NK-92 treated with Interleukin-12 subunit alpha and Interleukin-12 subunit beta, amount 100 ng/mL, for 24 hours (cell line): Measurements from ENCODE around the gene MIX23.

Source experiments
- DNase-seq: peaks from one replicate; lab custom pipeline; 2025; lab: John Stamatoyannopoulos, UW

The MIX23 gene

GRCh38 chr3:122351612-122352011 is 31.4 kb downstream of the MIX23 start:
- DNase-seq, result no peak

- DNase-seq, result no peak
These were observed 32.1 kb downstream of the MIX23 start for GRCh38 chr3:122350814-122351418.

- no peak for DNase-seq
These were observed 33.9 kb downstream of the MIX23 start for GRCh38 chr3:122349171-122349570.

DNA sequence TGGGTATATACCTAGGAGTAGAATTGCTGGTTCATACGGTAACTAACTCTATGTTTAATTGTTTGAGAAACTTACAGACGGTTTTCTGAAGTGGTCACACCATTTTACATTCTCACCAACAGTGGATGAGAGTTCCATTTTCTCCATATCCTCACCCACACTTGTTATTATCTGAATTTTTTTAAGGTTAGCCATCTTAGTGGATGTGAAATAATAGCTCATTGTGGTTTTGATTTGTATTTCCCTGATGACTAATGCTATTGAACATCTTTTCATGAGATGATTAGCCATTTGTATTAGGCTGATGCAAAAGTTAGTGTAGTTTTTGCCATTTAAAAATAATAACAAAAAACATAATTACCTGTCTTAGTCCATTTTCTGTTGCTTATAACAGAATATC is 39.4 kb downstream of the MIX23 start:
- DNase-seq, result no peak

- DNase-seq, result no peak
These were observed 40.2 kb downstream of the MIX23 start for GRCh38 chr3:122342803-122343202.

GRCh38 chr3:122332551-122332950 is 50.5 kb downstream of the MIX23 start:
- no peak for DNase-seq

DNA sequence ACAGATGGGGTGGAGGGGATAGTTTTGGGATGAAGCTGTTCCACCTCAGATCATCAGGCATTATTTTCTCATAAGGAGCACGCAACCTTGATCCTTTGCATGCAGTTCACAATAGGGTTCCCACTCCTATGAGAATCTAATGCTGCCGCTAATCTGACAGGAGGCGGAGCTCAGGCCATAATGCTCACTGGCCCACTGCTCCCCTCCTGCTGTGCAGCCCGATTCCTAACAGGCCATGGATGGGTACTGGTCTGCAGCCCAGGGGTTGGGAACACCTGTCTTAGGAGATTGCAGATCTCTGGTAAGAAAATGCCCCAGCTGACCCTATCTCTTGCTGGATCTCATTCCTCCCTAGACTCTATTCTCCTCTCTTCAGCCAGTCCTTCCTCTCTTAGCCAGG is 51.1 kb downstream of the MIX23 start:
- DNase-seq, result no peak

DNA sequence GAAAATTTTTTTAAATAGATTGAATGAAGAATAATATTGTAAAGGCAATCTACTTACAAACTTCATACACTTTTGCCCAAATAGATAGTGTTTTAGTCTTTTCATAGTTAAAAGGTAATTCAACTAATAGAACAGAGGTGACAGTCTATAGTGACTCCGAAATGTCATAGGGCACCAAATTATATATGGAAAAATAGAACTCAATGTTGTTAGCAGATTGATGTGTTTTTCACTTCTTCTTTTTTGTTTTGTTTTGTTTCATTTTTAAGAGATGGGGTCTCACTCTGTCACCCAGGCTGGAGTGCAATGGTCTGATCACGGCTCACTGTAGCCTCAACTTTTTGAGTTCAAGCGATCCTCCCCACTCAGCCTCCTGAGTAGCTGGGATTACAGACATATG is 57.3 kb downstream of the MIX23 start:
- DNase-seq, result no peak

DNA sequence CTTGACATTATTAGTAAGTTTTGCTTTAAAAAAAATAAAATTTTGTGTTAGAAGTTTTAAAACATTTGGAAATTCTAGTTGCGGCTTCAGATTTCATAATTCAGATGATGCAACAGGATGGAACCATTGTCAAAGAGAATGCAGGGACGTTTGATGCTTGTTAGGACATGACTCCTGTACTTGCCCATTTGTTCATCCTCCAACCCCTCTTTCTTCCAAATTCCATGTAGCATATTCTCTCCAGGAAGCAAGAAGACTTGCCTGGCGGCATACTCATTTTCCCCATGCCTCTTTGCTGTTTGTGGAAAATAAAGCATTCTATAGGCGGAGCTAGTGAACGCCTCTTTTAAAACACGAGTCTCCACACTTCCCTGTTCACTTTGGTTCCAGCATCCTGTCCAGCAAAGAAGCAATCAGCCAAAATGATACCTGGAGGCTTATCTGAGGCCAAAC is 58.1 kb downstream of the MIX23 start, which contains the start of gene CSTA:
TSS of gene CSTA (plus strand) at position 378 of the 453 bp plus-strand sequence. CDS start at position 423, 45 bp downstream.
- DNase-seq, result no peak

GRCh38 chr3:122322095-122323075 is 60.6 kb downstream of the MIX23 start:
- no peak for DNase-seq

DNA sequence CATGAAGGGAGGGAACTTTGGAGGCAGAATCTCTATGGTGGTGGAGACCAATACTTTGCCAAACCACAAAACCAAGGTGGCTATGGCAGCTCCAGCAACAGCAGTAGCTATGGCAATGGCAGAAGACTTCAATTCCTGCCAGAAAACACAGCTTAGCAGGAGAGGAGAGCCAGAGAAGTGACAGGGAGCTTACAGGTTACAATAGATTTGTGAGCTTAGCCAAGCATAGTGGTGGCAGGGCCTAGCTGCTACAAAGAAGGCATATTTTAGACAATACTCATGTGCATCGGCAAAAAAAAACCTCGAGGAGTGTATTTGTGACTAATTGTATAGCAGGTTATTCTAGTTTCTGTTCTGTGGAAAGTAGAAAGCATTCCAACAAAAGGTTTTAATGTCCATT is 64.4 kb downstream of the MIX23 start:
- DNase-seq, result no peak

GRCh38 chr3:122316368-122316767 is 66.7 kb downstream of the MIX23 start:
- no peak for DNase-seq

- no peak for DNase-seq
These were observed 67.4 kb downstream of the MIX23 start for GRCh38 chr3:122315619-122316018.

DNA sequence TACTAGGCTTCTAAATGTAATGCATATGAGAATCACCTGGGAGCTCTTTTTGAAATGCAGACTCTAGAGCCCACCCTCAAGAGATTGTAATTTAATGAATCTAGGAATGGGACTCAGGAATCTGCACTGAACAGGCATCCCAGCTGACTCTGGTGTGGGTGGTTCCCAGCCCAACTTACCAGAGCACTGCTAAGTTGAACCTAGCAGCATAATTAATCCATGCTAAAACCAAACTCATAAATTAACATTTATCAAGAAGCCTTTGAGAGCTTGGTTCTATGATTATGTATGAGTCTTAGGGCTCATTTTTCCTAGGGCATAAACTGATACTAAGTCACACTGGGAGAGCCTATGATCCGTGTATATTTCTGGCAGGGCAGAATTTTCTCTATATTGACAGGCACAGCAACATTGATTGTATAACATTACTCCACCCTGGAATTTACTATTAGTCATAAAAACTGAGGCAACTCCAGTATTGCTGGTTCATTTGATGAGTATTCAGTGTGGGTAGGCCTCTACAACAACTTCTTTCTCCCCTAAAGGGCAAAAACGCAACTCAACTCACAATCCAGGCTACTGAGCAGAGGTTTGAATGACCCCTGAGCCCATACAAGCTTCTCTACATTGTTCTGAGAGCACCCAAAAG is 68.7 kb downstream of the MIX23 start:
- no peak for DNase-seq

GRCh38 chr3:122313281-122313680 is 69.8 kb downstream of the MIX23 start:
- no peak for DNase-seq

DNA sequence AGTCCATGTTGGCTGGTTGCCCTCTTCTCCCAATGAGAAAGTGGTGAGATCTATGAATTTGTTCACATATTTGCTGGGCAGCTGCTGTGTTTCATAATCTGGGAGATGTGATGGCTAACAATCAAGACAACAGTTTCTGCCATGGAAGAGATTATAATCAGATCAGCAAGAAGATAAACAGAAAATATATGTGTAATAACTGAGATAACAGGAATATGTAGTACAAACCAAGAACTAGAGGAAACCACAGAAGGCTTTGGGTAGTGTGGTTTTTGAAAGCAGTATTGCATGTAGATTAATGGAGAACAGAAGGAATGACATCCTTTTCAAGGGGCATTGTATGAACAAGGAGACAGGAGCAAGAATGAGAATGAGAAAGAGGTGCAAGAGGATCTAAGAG is 70.2 kb downstream of the MIX23 start:
- no peak for DNase-seq

GRCh38 chr3:122310361-122310760 is 72.7 kb downstream of the MIX23 start:
- no peak for DNase-seq
